Heart left ventricle (tissue), 16 donors: Measurements from ENCODE around the gene LYSMD1. TPM values are rescaled to one million over a fixed set of nuclear protein-coding genes. Genes with fewer than 3 reads are reported as not detected.
A peak's percentile ranks its signal among the peaks of the same experiment; 100 is the strongest.

Experiments used
- ATAC-seq, 4 donors: fragments of 200-7000 bp; cut with Tn5 transposase; one replicate each; pipeline ENCODE4 v1.9.1; 2020 to 2022; ENCODE audit warnings: moderate library complexity in 4 of 4, mild to moderate bottlenecking in 3 of 4, moderate number of reproducible peaks in 1 of 4
- DNase-seq, 5 donors: peaks; one replicate each; pipeline ENCODE4 v3.0.0-alpha.2; 2020
- H3K27ac ChIP-seq, 12 donors: fragments of 200-600 bp; sonication (generic) in 4 of 12; one replicate each; pipeline versions ENCODE4 v1.5.0 to v1.8.0; 2016 to 2022; ENCODE audit warnings: mild to moderate bottlenecking in 2 of 12
- H3K27me3 ChIP-seq, 9 donors: fragments of 200-600 bp; sonication (generic) in 2 of 9; one replicate each; pipeline versions ENCODE4 v1.5.1 to v1.8.0; 2016 to 2022; ENCODE audit warnings: mild to moderate bottlenecking in 3 of 9
- H3K36me3 ChIP-seq, 9 donors: fragments of 200-600 bp; sonication (generic) in 2 of 9; one replicate each; pipeline versions ENCODE4 v1.5.0 to v1.8.0; 2018 to 2022; ENCODE audit warnings: mild to moderate bottlenecking in 2 of 9
- H3K4me1 ChIP-seq, 12 donors: fragments of 200-600 bp; sonication (generic) in 4 of 12; one replicate each; pipeline versions ENCODE4 v1.5.0 to v1.8.0; 2016 to 2022; ENCODE audit warnings: mild to moderate bottlenecking in 3 of 12
- H3K4me3 ChIP-seq, 12 donors: fragments of 200-600 bp; sonication (generic) in 4 of 12; one replicate each; pipeline versions ENCODE4 v1.5.0 to v1.8.0; 2017 to 2022; ENCODE audit warnings: mild to moderate bottlenecking in 9 of 12, moderate library complexity in 4 of 12
- H3K9me3 ChIP-seq, 12 donors: fragments of 200-600 bp; sonication (generic) in 4 of 12; one replicate each; pipeline versions ENCODE4 v1.5.0 to v1.8.0; 2016 to 2022; ENCODE audit warnings: mild to moderate bottlenecking in 1 of 12
- POLR2A ChIP-seq, 2 donors: fragments of 450-650 bp; IDR thresholded peaks; one replicate each; pipeline ENCODE4 v1.6.1; 2017; ENCODE audit warnings: antibody characterized with exemption in 2 of 2, mild to moderate bottlenecking in 2 of 2, moderate library complexity in 2 of 2
- WGBS, 4 donors: extraction: QIAGEN DNeasy Blood & Tissue Kit in 2 of 4; methylation state at CpG; one replicate each; pipeline versions ENCODE4 v1.1.5 to v1.1.7; 2013 to 2018; 5-methylcytosine and 5-hydroxymethylcytosine counted together
- intact Hi-C, 10 donors: fragments of 100-400 bp; cut with DNase I; formaldehyde crosslinking; loops; one replicate each; pipeline versions ENCODE4 v1.11.1 to v1.14.2; 2022
- polyA plus RNA-seq, 2 donors: library from polyadenylated mRNA; stranded (reverse); fragments of 200-250 nt; gene quantifications; one replicate each; pipeline ENCODE4 v1.2.3, GENCODE V29; 2013
- total RNA-seq, 9 donors: library from RNA; depleted of rRNA in 2 of 9; stranded (reverse); fragments of >200 nt in 2 of 9; fragmentation: NEBNext Ultra II Directional in 3 of 9; extraction: Animal tissue kit (Norgen Biotek cat#: 25700) in 3 of 9; gene quantifications; one replicate each; pipeline versions ENCODE4 v1.1.0 to v1.2.4, GENCODE V29; 2016 to 2023
- TF ChIP-seq, protein P1 (sequence below), 12 donors: fragments of 200-600 bp; sonication (generic) in 4 of 12; IDR thresholded peaks; one replicate each; pipeline versions ENCODE4 v1.5.0 to v1.8.0; 2018 to 2022; ENCODE audit warnings: antibody characterized with exemption in 12 of 12, mild to moderate bottlenecking in 5 of 12
- donor health status: ischemic (EF 13 %, LVEDD 7.1; RV severe dilation, severe dysfunction).
- donor health status: healthy with polysubstance abuse.
- donor health status: DM: no; HTN: yes; CAD: no.
- donor health status: DM: no; HTN: no; CAD: no.
- donor health status: ischemic (EF 25% LVEDD 6.9; RV normal size, moderate dysfunction).
- donor health status: ischemic (EF 25% LVEDD 5.7; RV mildly dilated, moderate dysfunction).
- donor health status: healthy.
- donor health status: DM: yes; HTN: yes; CAD: no.
- donor health status: ischemic (EF 35%, LVEDD 5.7; RV mildly dilated, moderate dysfunction).
- donor health status: nonischemic (EF 11% LVEDD 7.7; RV severe dilation, severe dysfunction).
- donor health status: DM: yes; HTN: yes; CAD: no.
- donor health status: PGD.
- donor health status: ischemic (EF 29% LVEDD 5.4; RV normal size, mild dysfunction).
- donor health status: nonischemic (EF 23%, LVEDD 6.1; RV moderate dilation, normal function).

LYSMD1 gene
- total and polyA plus RNA-seq, 11 donors, result 6.8 to 26.8 (median 13.0) TPM

DNA sequence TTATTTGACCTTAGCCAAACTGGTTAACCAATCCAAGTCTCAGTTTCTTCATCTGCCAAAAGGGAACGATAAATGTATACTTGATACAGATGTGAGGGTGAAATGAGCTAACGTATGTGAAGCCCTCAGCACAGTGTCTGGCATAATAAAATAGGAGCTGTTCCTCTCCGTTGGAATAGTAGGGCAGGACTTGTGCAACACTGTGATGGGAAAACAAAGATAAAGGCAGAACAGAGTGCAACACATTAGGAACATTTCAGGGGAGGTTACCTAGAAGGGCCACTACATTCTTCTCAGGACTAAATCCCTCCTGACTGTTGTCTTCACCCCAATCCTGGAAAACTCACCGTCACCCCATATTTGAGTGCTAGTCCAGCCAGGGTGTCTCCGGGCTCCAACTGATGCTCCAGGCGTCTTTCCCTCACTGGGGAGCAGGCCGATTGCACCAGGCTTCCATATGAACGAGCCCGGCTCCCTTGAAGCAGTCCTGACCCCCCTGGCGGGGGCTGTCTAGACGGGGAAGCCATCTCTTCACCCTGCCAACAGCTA is 896 bp downstream of the LYSMD1 start:
- Histone ChIP-seq H3K27ac (peak overlapping the region; percentile 73 to 96 (median 93)), H3K36me3 (peaks cover 0 to 66% (median 50%) of the 10 kb centered on the region in 9 donors), H3K4me3 (peak overlapping the region; percentile 58 to 91 (median 82)), H3K27me3 (no peaks in the 10 kb centered on the region), H3K9me3 (no peaks in the 10 kb centered on the region), H3K4me1 (peaks cover 4 to 52% (median 27%) of the 10 kb centered on the region in 12 donors)
- intact Hi-C loops, result loop anchor here in 1 of 10 donors (2.0 kb wide), 1 partner anchor 18 kb away; the partner anchor contains the start of gene SEMA6C
- TF ChIP-seq, protein P1, sequence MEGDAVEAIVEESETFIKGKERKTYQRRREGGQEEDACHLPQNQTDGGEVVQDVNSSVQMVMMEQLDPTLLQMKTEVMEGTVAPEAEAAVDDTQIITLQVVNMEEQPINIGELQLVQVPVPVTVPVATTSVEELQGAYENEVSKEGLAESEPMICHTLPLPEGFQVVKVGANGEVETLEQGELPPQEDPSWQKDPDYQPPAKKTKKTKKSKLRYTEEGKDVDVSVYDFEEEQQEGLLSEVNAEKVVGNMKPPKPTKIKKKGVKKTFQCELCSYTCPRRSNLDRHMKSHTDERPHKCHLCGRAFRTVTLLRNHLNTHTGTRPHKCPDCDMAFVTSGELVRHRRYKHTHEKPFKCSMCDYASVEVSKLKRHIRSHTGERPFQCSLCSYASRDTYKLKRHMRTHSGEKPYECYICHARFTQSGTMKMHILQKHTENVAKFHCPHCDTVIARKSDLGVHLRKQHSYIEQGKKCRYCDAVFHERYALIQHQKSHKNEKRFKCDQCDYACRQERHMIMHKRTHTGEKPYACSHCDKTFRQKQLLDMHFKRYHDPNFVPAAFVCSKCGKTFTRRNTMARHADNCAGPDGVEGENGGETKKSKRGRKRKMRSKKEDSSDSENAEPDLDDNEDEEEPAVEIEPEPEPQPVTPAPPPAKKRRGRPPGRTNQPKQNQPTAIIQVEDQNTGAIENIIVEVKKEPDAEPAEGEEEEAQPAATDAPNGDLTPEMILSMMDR (IDR thresholded peaks at IDR 0.05), result peak in 1 of 12 donors; percentile 6
- TF ChIP-seq POLR2A (IDR thresholded peaks at IDR 0.05), result no peak
- 15 to 27% (median 19%) methylated on average over 10 to 11 of the region's 11 CpGs for WGBS, 4 donors
- DNase-seq, result no peak
- ATAC-seq, result peak; percentile 3 to 20 (median 15)

DNA sequence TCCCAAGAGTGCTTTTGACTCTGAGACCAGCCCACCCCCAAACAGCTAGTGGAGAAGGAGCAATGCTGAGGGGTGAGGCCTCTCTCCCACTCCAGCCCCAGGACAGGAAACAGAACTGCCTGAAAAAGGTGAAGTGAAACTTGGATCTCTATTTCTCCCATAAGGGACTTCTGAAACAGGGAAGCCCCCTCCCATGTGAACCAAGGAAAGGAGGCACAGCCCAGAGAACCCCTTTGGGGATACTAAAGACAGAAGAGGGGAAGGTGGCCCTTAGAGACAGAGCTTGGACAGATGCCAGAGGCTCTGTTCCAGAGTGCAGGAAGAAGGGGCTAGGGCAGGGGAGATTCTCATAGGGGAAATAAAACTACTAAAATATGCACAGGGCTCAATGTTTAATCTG is 6.3 kb downstream of the LYSMD1 start:
- Histone ChIP-seq H3K27me3 (no peaks in the 10 kb centered on the region), H3K4me3 (peak overlapping the region in 1 of 12 donors; percentile 71), H3K27ac (peak overlapping the region in 4 of 12 donors; percentile 6 to 94 (median 21)), H3K4me1 (peaks cover 0 to 52% (median 12%) of the 10 kb centered on the region in 12 donors), H3K9me3 (no peaks in the 10 kb centered on the region), H3K36me3 (peaks cover 0 to 64% (median 47%) of the 10 kb centered on the region in 9 donors)
- intact Hi-C loops, result loop anchor here in 7 of 10 donors (5.0 to 10.0 kb wide), 6 partner anchors 37 to 935 kb away; no protein-coding TSS in a partner anchor
- ATAC-seq (peak in 1 of 4 donors; percentile 3), DNase-seq (no peak)
- TF ChIP-seq, protein P1 (IDR thresholded peaks at IDR 0.05), result no peak

DNA sequence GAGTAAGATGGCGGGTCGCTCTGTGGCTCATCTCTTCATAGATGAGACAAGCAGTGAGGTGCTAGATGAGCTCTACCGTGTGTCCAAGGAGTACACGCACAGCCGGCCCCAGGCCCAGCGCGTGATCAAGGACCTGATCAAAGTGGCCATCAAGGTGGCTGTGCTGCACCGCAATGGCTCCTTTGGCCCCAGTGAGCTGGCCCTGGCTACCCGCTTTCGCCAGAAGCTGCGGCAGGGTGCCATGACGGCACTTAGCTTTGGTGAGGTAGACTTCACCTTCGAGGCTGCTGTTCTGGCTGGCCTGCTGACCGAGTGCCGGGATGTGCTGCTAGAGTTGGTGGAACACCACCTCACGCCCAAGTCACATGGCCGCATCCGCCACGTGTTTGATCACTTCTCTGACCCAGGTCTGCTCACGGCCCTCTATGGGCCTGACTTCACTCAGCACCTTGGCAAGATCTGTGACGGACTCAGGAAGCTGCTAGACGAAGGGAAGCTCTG is 6.9 kb downstream of the LYSMD1 start:
- TF ChIP-seq POLR2A (IDR thresholded peaks at IDR 0.05), result no peak
- TF ChIP-seq, protein P1 (IDR thresholded peaks at IDR 0.05), result no peak
- H3K9me3 ChIP-seq, result no peaks in the 10 kb centered on the region
- WGBS, 4 donors, result 77 to 93% (median 81%) methylated on average over 13 to 22 of the region's 22 CpGs
- intact Hi-C loops, result loop anchor here in 7 of 10 donors (5.0 to 10.0 kb wide), 6 partner anchors 36 to 934 kb away; no protein-coding TSS in a partner anchor
- H3K4me3 ChIP-seq, result peak overlapping the region in 1 of 12 donors; percentile 71
- peak overlapping the region in 4 of 12 donors; percentile 6 to 94 (median 21) for H3K27ac ChIP-seq
- H3K27me3 ChIP-seq, result no peaks in the 10 kb centered on the region
- peaks cover 0 to 49% (median 7%) of the 10 kb centered on the region in 12 donors for H3K4me1 ChIP-seq
- DNase-seq (no peak), ATAC-seq (peak in 1 of 4 donors; percentile 34)
- peaks cover 0 to 64% (median 47%) of the 10 kb centered on the region in 9 donors for H3K36me3 ChIP-seq

DNA sequence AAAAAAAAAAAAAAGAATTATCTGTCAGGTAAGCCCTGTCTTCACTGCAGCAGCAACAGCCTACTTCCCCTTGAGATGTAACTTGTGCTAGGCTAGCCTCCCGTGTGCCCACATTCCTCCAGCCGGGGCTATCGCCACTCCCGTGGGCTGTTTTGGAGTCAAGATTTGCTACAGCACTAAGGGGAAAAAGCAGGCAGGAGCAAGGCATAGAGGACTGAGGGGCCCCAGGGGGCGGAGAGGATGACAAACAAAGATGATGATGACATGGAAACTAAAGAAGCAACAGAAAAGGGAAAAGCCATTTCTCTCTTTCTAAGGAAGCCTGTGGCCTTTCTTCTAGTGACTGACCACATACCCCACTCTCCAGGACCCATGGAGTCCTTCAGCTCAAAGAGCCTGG is 7.4 kb downstream of the LYSMD1 start:
- 78 to 85% (median 82%) methylated on average over 5 of the region's 5 CpGs for WGBS, 4 donors
- ATAC-seq (no peak), DNase-seq (no peak)
- TF ChIP-seq, protein P1 (IDR thresholded peaks at IDR 0.05), result no peak
- no peak for TF ChIP-seq POLR2A (IDR thresholded peaks at IDR 0.05)
- H3K27me3 ChIP-seq, result no peaks in the 10 kb centered on the region
- H3K4me3 ChIP-seq, result peak overlapping the region in 2 of 12 donors; percentile 49 to 71
- no peaks in the 10 kb centered on the region for H3K9me3 ChIP-seq
- peak overlapping the region in 3 of 12 donors; percentile 17 to 94 (median 34) for H3K27ac ChIP-seq
- intact Hi-C loops, result loop anchor here in 7 of 10 donors (5.0 to 10.0 kb wide), 6 partner anchors 36 to 934 kb away; no protein-coding TSS in a partner anchor
- peaks cover 0 to 47% (median 6%) of the 10 kb centered on the region in 12 donors for H3K4me1 ChIP-seq
- peaks cover 0 to 64% (median 47%) of the 10 kb centered on the region in 9 donors for H3K36me3 ChIP-seq
